Mesodermal cell (in vitro differentiated cells): ENCODE results near the gene KLHDC9.
"Not testable (repeated sequence)": the region's sequence is repeated elsewhere in the genome, so short reads cannot be mapped to it uniquely, and the experiment has no call there.

ENCODE experiments used
- H3K27ac ChIP-seq: 2 replicates; pipeline ENCODE4 v1.7.0; 2013; ENCODE audit warnings: mild to moderate bottlenecking, low read depth, low read length, moderate library complexity; ENCODE audit not compliant: severe bottlenecking
- H3K36me3 ChIP-seq: 2 replicates; pipeline ENCODE4 v1.7.1; 2013; ENCODE audit warnings: mild to moderate bottlenecking, low read length, moderate library complexity; ENCODE audit not compliant: control insufficient read depth, insufficient read depth
- H3K4me1 ChIP-seq: one replicate; pipeline ENCODE4 v1.7.1; 2013; ENCODE audit warnings: mild to moderate bottlenecking, low read length; ENCODE audit not compliant: insufficient read depth, control insufficient read depth, poor library complexity, severe bottlenecking
- H3K4me3 ChIP-seq: 2 replicates; pipeline ENCODE4 v1.7.0; 2013; ENCODE audit warnings: low read length, control low read depth, mild to moderate bottlenecking; ENCODE audit not compliant: insufficient read depth, poor library complexity, severe bottlenecking; ENCODE audit errors: extremely low read depth
- H3K9me3 ChIP-seq: 2 replicates; pipeline ENCODE4 v1.7.1; 2013; ENCODE audit warnings: mild to moderate bottlenecking, low read length, moderate library complexity; ENCODE audit not compliant: control insufficient read depth
- WGBS, 2 experiments: methylation state at CpG; one replicate each; pipeline ENCODE4 v1.1.5; 2013; ENCODE audit warnings: missing lambda C conversion rate in 2 of 2; ENCODE audit not compliant: insufficient coverage in 2 of 2; 5-methylcytosine and 5-hydroxymethylcytosine counted together

Gene KLHDC9

GRCh38 chr1:161096530-161096929 lies 1.6 kb upstream of the KLHDC9 start:
- Histone ChIP-seq H3K36me3 (peaks cover 24% of the 10 kb centered on the region), H3K4me3 (no peak overlapping the region), H3K4me1 (peaks cover 11% of the 10 kb centered on the region), H3K9me3 (no peaks in the 10 kb centered on the region), H3K27ac (no peak overlapping the region)
- 90 to 100% methylated on average over 1 of the region's 1 CpG for WGBS, 2 experiments

DNA sequence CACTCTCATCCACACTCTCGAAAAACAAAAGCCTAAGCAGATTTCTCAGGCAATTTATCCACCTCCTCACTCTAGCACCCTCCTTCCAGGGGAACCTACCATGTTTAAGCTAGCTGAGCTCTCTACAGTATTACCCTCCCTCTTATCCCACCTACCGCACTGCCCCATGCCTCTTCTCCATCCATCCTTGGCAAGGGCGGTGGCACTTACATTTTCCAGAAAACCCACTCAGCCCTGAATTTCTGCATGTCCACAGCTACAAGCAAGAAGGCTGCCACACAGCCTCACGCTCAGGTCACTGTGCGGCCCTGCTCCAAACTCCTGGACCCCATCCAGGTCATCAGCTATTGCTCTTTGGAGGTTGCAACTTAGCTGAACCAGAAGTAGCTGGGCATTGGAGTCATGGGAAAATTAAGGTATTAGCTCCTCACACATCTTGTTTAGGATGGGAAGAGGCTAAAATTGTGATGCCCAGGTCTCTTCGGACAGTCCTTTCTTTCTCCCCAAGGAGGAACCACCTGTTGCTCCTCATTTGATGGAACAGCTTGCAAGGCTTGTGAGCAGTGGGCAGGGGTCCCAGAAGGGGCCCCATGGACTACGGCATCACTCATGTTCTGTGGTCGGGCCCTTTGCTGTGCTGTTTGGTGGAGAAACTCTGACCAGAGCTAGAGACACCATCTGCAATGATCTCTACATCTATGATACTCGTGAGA lies 1.1 kb downstream of the KLHDC9 start:
- 92 to 96% methylated on average over 7 to 8 of the region's 9 CpGs for WGBS, 2 experiments
- Histone ChIP-seq H3K9me3 (no peaks in the 10 kb centered on the region), H3K27ac (no peak overlapping the region), H3K4me3 (peak overlapping the region; percentile 51), H3K36me3 (peaks cover 38% of the 10 kb centered on the region), H3K4me1 (peaks cover 4% of the 10 kb centered on the region)

DNA sequence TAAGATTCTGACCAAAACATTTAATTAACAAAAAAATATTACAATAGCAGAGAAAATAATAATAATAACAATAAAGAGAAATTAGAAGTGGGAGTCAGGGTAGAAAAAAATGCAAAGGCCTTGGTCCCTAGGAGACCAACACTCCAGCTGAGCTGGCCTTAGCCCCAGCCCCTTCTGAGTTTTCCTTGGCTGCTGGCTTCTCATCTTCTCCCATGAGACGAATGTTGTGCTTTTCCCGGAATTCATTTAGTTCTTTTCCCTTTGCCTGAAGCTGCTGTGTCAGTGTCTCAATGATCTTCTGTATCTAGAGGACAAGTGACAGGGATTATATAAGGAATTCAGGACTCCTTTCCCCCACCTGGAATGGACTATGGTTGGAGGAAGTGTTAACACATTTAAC lies 2.4 kb downstream of the KLHDC9 start:
- Histone ChIP-seq H3K9me3 (no peaks in the 10 kb centered on the region), H3K27ac (no peak overlapping the region), H3K4me1 (peaks cover 4% of the 10 kb centered on the region), H3K4me3 (no peak overlapping the region), H3K36me3 (peaks cover 42% of the 10 kb centered on the region)
- WGBS, 2 experiments: 80 to 88% methylated on average over 1 to 2 of the region's 2 CpGs

- no peaks in the 10 kb centered on the region for H3K4me1 ChIP-seq
- 93 to 100% methylated on average over 1 of the region's 1 CpG for WGBS, 2 experiments
- H3K9me3 ChIP-seq: no peaks in the 10 kb centered on the region
Observed at GRCh38 chr1:161106431-161106830, 8.3 kb downstream of the KLHDC9 start.

GRCh38 chr1:161111117-161111516 lies 13.0 kb downstream of the KLHDC9 start:
- no peak overlapping the region for H3K27ac ChIP-seq
- H3K36me3 ChIP-seq: peaks cover 40% of the 10 kb centered on the region
- WGBS, 2 experiments: 96 to 100% methylated on average over 3 of the region's 3 CpGs
- no peak overlapping the region for H3K4me3 ChIP-seq
- H3K4me1 ChIP-seq: peaks cover 7% of the 10 kb centered on the region
- no peaks in the 10 kb centered on the region for H3K9me3 ChIP-seq

More at GRCh38 chr1:161106431-161106830, 8.3 kb downstream of the KLHDC9 start:
- no peak overlapping the region for H3K27ac ChIP-seq
- peaks cover 43% of the 10 kb centered on the region for H3K36me3 ChIP-seq
- no peak overlapping the region for H3K4me3 ChIP-seq

- H3K4me1 ChIP-seq: peaks cover 7% of the 10 kb centered on the region
- H3K36me3 ChIP-seq: peaks cover 41% of the 10 kb centered on the region
- H3K27ac ChIP-seq: no peak overlapping the region
- WGBS, 2 experiments: 92 to 100% methylated on average over 2 of the region's 2 CpGs
- no peak overlapping the region for H3K4me3 ChIP-seq
- no peaks in the 10 kb centered on the region for H3K9me3 ChIP-seq
Observed at GRCh38 chr1:161111527-161111926, 13.4 kb downstream of the KLHDC9 start.

DNA sequence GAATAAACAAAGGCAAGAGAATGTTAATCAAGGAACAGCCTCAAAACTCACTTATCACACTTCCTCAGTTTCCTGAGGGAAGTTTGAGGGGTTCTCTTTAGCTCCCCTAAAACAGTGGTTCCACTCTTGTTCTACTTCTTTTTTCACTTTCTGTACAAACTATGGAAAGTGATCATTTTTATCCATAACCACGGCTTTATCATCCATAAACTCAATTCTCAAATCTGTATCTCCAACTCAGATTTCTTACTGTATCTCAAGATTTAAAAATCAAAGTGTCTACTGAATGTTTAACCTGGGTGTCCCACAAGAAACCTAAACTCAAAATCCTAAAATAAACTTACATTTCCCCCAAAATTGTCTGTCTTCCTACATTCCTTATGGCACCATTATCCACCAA lies 15.8 kb downstream of the KLHDC9 start:
- H3K4me3 ChIP-seq: no peak overlapping the region
- WGBS, 2 experiments: 100% methylated on average over 1 of the region's 1 CpG
- no peak overlapping the region for H3K27ac ChIP-seq
- no peaks in the 10 kb centered on the region for H3K9me3 ChIP-seq
- H3K4me1 ChIP-seq: peaks cover 10% of the 10 kb centered on the region
- H3K36me3 ChIP-seq: peaks cover 35% of the 10 kb centered on the region

GRCh38 chr1:161114556-161114955 lies 16.4 kb downstream of the KLHDC9 start:
- Histone ChIP-seq H3K36me3 (peaks cover 36% of the 10 kb centered on the region), H3K9me3 (no peaks in the 10 kb centered on the region), H3K4me3 (no peak overlapping the region), H3K4me1 (peaks cover 17% of the 10 kb centered on the region), H3K27ac (no peak overlapping the region)
- no CpG with 5 or more reads among the region's 2 CpGs for WGBS, 2 experiments

- Histone ChIP-seq H3K9me3 (no peaks in the 10 kb centered on the region), H3K4me3 (no peak overlapping the region), H3K4me1 (peaks cover 22% of the 10 kb centered on the region), H3K27ac (no peak overlapping the region), H3K36me3 (peaks cover 41% of the 10 kb centered on the region)
- 96 to 98% methylated on average over 12 of the region's 12 CpGs for WGBS, 2 experiments
Observed at GRCh38 chr1:161115132-161115711, 17.1 kb downstream of the KLHDC9 start.

DNA sequence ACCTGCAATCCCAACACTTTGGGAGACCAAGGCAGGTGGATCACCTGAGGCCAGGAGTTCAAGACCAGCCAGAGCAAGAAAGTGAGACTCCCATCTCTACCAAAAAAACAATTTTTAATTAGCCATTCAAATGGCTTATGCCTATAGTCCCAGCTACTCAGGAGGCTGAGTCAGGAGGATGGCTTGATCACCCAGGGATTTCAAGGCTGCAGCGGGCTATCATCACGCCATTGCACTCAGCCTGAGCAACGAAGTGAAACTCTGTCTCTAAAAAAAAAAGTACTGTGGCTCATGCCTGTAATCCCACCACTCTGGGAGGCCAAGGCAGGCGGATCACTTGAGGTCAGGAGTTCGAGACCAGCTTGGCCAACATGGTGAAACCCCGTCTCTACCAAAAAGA lies 17.8 kb downstream of the KLHDC9 start:
- not testable (repeated sequence) for H3K27ac ChIP-seq, H3K9me3 ChIP-seq, H3K4me3 ChIP-seq
- 95 to 97% methylated on average over 6 of the region's 6 CpGs for WGBS, 2 experiments
- peaks cover 48% of the 10 kb centered on the region for H3K36me3 ChIP-seq
- H3K4me1 ChIP-seq: peaks cover 22% of the 10 kb centered on the region
